ENCODE measurements around the gene PAX6. TPM values are rescaled to one million over a fixed set of nuclear protein-coding genes. Genes with fewer than 3 reads are reported as not detected.

Gene PAX6
- total and polyA plus RNA-seq, 8 donors, result 0.03 to 57.9 (median 1.2) TPM; not detected in 1

- Histone ChIP-seq H3K27ac (no peak overlapping the region), H3K36me3 (no peaks in the 10 kb centered on the region), H3K9me3 (peaks cover 0 to 8% (median 0%) of the 10 kb centered on the region in 4 donors), H3K4me3 (peak overlapping the region in 1 of 4 donors; percentile 25), H3K4me1 (peaks cover 4 to 33% (median 22%) of the 10 kb centered on the region in 4 donors), H3K27me3 (peaks cover 35 to 99% (median 86%) of the 10 kb centered on the region in 3 donors)
- WGBS, 5 donors, result 5 to 10% (median 6%) methylated on average over 18 of the region's 18 CpGs
- intact Hi-C loops (cut with DNase I; ENCODE audit: low total_unique reads), result no loop called here
- DNase-seq, result peak in 1 of 2 donors; percentile 13
- TF ChIP-seq EP300 (IDR thresholded peaks at IDR 0.05), result no peak
- no peak for TF ChIP-seq POLR2AphosphoS5 (IDR thresholded peaks at IDR 0.05)
- TF ChIP-seq POLR2A (IDR thresholded peaks at IDR 0.05), result no peak
Measured at GRCh38 chr11:31827455-31828206, 16.5 kb upstream of the PAX6 start.

- peak overlapping the region in 1 of 4 donors; percentile 25 for H3K4me3 ChIP-seq
- H3K4me1 ChIP-seq, result peaks cover 4 to 33% (median 22%) of the 10 kb centered on the region in 4 donors
- TF ChIP-seq POLR2A (IDR thresholded peaks at IDR 0.05), result no peak
- TF ChIP-seq EP300 (IDR thresholded peaks at IDR 0.05), result no peak
- no peak for TF ChIP-seq CTCF (IDR thresholded peaks at IDR 0.05)
- no peak for TF ChIP-seq POLR2AphosphoS5 (IDR thresholded peaks at IDR 0.05)
- peak in 1 of 2 donors; percentile 13 for DNase-seq
- WGBS, 5 donors, result 4 to 10% (median 8%) methylated on average over 14 to 55 of the region's 55 CpGs
- intact Hi-C loops (cut with DNase I; ENCODE audit: low total_unique reads), result no loop called here
- H3K27me3 ChIP-seq, result peaks cover 38 to 99% (median 95%) of the 10 kb centered on the region in 3 donors
- H3K36me3 ChIP-seq, result no peaks in the 10 kb centered on the region
- H3K27ac ChIP-seq, result no peak overlapping the region
- H3K9me3 ChIP-seq, result peaks cover 0 to 8% (median 0%) of the 10 kb centered on the region in 4 donors
Measured at GRCh38 chr11:31826536-31827438, 15.7 kb upstream of the PAX6 start.

GRCh38 chr11:31825838-31826484 lies 14.8 kb upstream of the PAX6 start:
- peaks cover 41 to 99% (median 96%) of the 10 kb centered on the region in 3 donors for H3K27me3 ChIP-seq

More at GRCh38 chr11:31825838-31826484, 14.8 kb upstream of the PAX6 start:
- DNase-seq, result peak in 1 of 2 donors; percentile 8
- TF ChIP-seq POLR2AphosphoS5 (IDR thresholded peaks at IDR 0.05), result no peak
- no peak for TF ChIP-seq POLR2A (IDR thresholded peaks at IDR 0.05)
- TF ChIP-seq EP300 (IDR thresholded peaks at IDR 0.05), result no peak
- TF ChIP-seq CTCF (IDR thresholded peaks at IDR 0.05), result no peak
- no peak overlapping the region for H3K4me3 ChIP-seq
- no peak overlapping the region for H3K27ac ChIP-seq
- intact Hi-C loops (cut with DNase I; ENCODE audit: low total_unique reads), result no loop called here
- no peaks in the 10 kb centered on the region for H3K36me3 ChIP-seq
- peaks cover 4 to 33% (median 22%) of the 10 kb centered on the region in 4 donors for H3K4me1 ChIP-seq
- 5 to 15% (median 11%) methylated on average over 31 to 37 of the region's 37 CpGs for WGBS, 5 donors
- peaks cover 0 to 8% (median 0%) of the 10 kb centered on the region in 4 donors for H3K9me3 ChIP-seq

All from stomach (tissue), 9 donors.